Endodermal cell (in vitro differentiated cells): Measurements from ENCODE around the gene MFSD11. TPM values are rescaled to one million over a fixed set of nuclear protein-coding genes. Genes with fewer than 3 reads are reported as not detected.

Experiments
- DNase-seq: peaks from one replicate; pipeline ENCODE4 v3.0.0-alpha.2; 2017
- H3K27ac ChIP-seq: 2 replicates; pipeline ENCODE4 v1.5.1; 2013; ENCODE audit warnings: mild to moderate bottlenecking, low read depth, low read length, moderate library complexity
- H3K27me3 ChIP-seq: 2 replicates; pipeline ENCODE4 v1.6.1; 2013; ENCODE audit warnings: mild to moderate bottlenecking, low read length, moderate library complexity; ENCODE audit not compliant: insufficient read depth, control insufficient read depth, poor library complexity, severe bottlenecking
- H3K36me3 ChIP-seq: 2 replicates; pipeline ENCODE4 v1.7.0; 2013; ENCODE audit warnings: mild to moderate bottlenecking, low read length, moderate library complexity; ENCODE audit not compliant: control insufficient read depth, insufficient read depth
- H3K4me1 ChIP-seq: one replicate; pipeline ENCODE4 v1.7.0; 2013; ENCODE audit warnings: low read length; ENCODE audit not compliant: control insufficient read depth, insufficient read depth
- H3K4me3 ChIP-seq: 2 replicates; pipeline ENCODE4 v1.5.1; 2013; ENCODE audit warnings: mild to moderate bottlenecking, low read length, moderate library complexity
- H3K9ac ChIP-seq: 2 replicates; pipeline ENCODE4 v1.6.1; 2013; ENCODE audit warnings: mild to moderate bottlenecking, low read length, moderate library complexity; ENCODE audit not compliant: poor library complexity, severe bottlenecking; ENCODE audit errors: extremely low read depth
- H3K9me3 ChIP-seq: 2 replicates; pipeline ENCODE4 v1.6.1; 2013; ENCODE audit warnings: mild to moderate bottlenecking, low read length, moderate library complexity; ENCODE audit not compliant: control insufficient read depth
- H3K27ac Mint-ChIP-seq: 2 replicates; pipeline ENCODE4 v1.8.0; 2020; ENCODE audit warnings: mixed read lengths
- H3K27me3 Mint-ChIP-seq: 2 replicates; pipeline ENCODE4 v1.8.0; 2021; ENCODE audit warnings: mild to moderate bottlenecking, mixed read lengths; ENCODE audit not compliant: insufficient read depth
- H3K36me3 Mint-ChIP-seq: 2 replicates; pipeline ENCODE4 v1.8.0; 2020; ENCODE audit warnings: low read depth, mixed read lengths
- H3K4me1 Mint-ChIP-seq: 2 replicates; pipeline ENCODE4 v1.8.0; 2020; ENCODE audit warnings: mixed read lengths
- H3K4me3 Mint-ChIP-seq: 2 replicates; pipeline ENCODE4 v1.8.0; 2020; ENCODE audit warnings: mild to moderate bottlenecking, moderate library complexity, mixed read lengths
- H3K9me3 Mint-ChIP-seq: 2 replicates; pipeline ENCODE4 v1.8.0; 2020; ENCODE audit warnings: mild to moderate bottlenecking, mixed read lengths
- CTCF ChIP-seq: fragments of 200-600 bp; sonication (generic); conservative IDR thresholded peaks from 2 replicates; pipeline ENCODE4 v1.5.0; 2021; ENCODE audit warnings: antibody characterized with exemption, mild to moderate bottlenecking
- WGBS, 2 experiments: methylation state at CpG; one replicate each; pipeline versions ENCODE4 v1.1.5 to v1.1.7; 2013; ENCODE audit warnings: missing lambda C conversion rate in 2 of 2, mixed read lengths in 1 of 2; ENCODE audit not compliant: insufficient coverage in 1 of 2, insufficient read length in 1 of 2; 5-methylcytosine and 5-hydroxymethylcytosine counted together
- total RNA-seq, 2 donors: library from RNA; stranded (reverse); fragmentation: NEBNext Ultra II Directional in 1 of 2; extraction: Animal tissue kit (Norgen Biotek cat#: 25700) in 1 of 2; gene quantifications; 2 replicates in 1 of 2; 3 replicates in 1 of 2; pipeline ENCODE4 v1.2.1, GENCODE V29; 2021

MFSD11 gene
- total RNA-seq, 2 donors from 2014 or later: 29.3 to 33.3 TPM

- Histone ChIP-seq H3K4me3 (no peak overlapping the region), H3K9ac (no peak overlapping the region), H3K36me3 (peaks cover 73% of the 10 kb centered on the region), H3K27me3 (no peaks in the 10 kb centered on the region), H3K4me1 (peaks cover 4% of the 10 kb centered on the region), H3K9me3 (no peaks in the 10 kb centered on the region), H3K27ac (no peak overlapping the region)
- no peak for DNase-seq
- no peak for TF ChIP-seq CTCF
- Mint-ChIP-seq H3K36me3 (peaks cover 50% of the 10 kb centered on the region), H3K4me3 (no peak overlapping the region), H3K27ac (no peak overlapping the region), H3K4me1 (peaks cover 2% of the 10 kb centered on the region), H3K9me3 (no peaks in the 10 kb centered on the region), H3K27me3 (no peaks in the 10 kb centered on the region)
- WGBS, 2 experiments: 93 to 94% methylated on average over 11 to 13 of the region's 13 CpGs
Measured at GRCh38 chr17:76716146-76716838, 21.6 kb upstream of the MFSD11 start.

- H3K27ac Mint-ChIP-seq: no peak overlapping the region
- no peaks in the 10 kb centered on the region for H3K9me3 Mint-ChIP-seq
- no peaks in the 10 kb centered on the region for H3K4me1 Mint-ChIP-seq
- no peaks in the 10 kb centered on the region for H3K27me3 Mint-ChIP-seq
- H3K36me3 Mint-ChIP-seq: peaks cover 55% of the 10 kb centered on the region
- no peaks in the 10 kb centered on the region for H3K9me3 ChIP-seq
- no peak for DNase-seq
- 90 to 95% methylated on average over 3 to 5 of the region's 6 CpGs for WGBS, 2 experiments
- H3K36me3 ChIP-seq: peaks cover 79% of the 10 kb centered on the region
- H3K9ac ChIP-seq: no peak overlapping the region
- H3K27ac ChIP-seq: no peak overlapping the region
- H3K4me3 Mint-ChIP-seq: no peak overlapping the region
- no peaks in the 10 kb centered on the region for H3K27me3 ChIP-seq
- no peak overlapping the region for H3K4me3 ChIP-seq
- no peaks in the 10 kb centered on the region for H3K4me1 ChIP-seq
- TF ChIP-seq CTCF: no peak
Measured at GRCh38 chr17:76716839-76717215, 21.1 kb upstream of the MFSD11 start.

GRCh38 chr17:76718516-76718915 is 19.4 kb upstream of the MFSD11 start:
- H3K9ac ChIP-seq: no peak overlapping the region
- no peak overlapping the region for H3K4me3 ChIP-seq
- no peaks in the 10 kb centered on the region for H3K4me1 ChIP-seq
- Mint-ChIP-seq H3K4me1 (no peaks in the 10 kb centered on the region), H3K4me3 (no peak overlapping the region), H3K36me3 (peaks cover 68% of the 10 kb centered on the region), H3K27ac (no peak overlapping the region), H3K27me3 (no peaks in the 10 kb centered on the region), H3K9me3 (no peaks in the 10 kb centered on the region)
- H3K27ac ChIP-seq: no peak overlapping the region
- DNase-seq: no peak
- H3K9me3 ChIP-seq: no peaks in the 10 kb centered on the region
- 96 to 97% methylated on average over 14 to 16 of the region's 16 CpGs for WGBS, 2 experiments
- H3K36me3 ChIP-seq: peaks cover 91% of the 10 kb centered on the region
- TF ChIP-seq CTCF: no peak
- H3K27me3 ChIP-seq: no peaks in the 10 kb centered on the region
